HFF-Myc (cell line): Measurements from ENCODE around the gene REX1BD.

Experiments
- DNase-seq: peaks from one replicate; pipeline ENCODE4 v3.0.0-alpha.2; 2011; ENCODE audit warnings: low read depth; ENCODE audit errors: extremely low read depth
- H3K4me3 ChIP-seq: replicated peaks from 2 replicates; pipeline ENCODE4 v1.5.1; 2011; ENCODE audit warnings: low read depth, mild to moderate bottlenecking, control low read depth, low read length
- TF ChIP-seq, protein P1 (sequence below): IDR thresholded peaks from 2 replicates; pipeline ENCODE4 v1.5.1; 2012; ENCODE audit warnings: mild to moderate bottlenecking, low read depth, low read length, control low read depth; ENCODE audit errors: missing control alignments

The REX1BD gene

DNA sequence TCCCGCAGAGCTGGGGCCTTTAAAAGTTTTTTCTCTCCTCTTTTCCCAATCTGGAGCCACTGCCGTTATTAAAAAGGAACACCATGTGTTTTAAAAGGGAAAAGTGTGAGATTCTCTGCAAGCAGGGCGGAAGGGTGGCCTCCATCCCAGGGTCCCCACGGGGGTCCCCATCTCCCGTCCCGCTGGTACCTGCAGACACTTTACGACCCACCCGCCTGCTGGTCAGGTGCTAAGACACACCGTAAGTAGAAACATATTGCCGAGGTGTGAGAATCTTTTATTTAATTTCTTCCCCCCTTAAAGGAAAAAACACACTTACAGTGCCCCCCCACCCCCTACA lies 16.2 kb downstream of the REX1BD start:
- H3K4me3 ChIP-seq: no peak overlapping the region
- no peak for DNase-seq

DNA sequence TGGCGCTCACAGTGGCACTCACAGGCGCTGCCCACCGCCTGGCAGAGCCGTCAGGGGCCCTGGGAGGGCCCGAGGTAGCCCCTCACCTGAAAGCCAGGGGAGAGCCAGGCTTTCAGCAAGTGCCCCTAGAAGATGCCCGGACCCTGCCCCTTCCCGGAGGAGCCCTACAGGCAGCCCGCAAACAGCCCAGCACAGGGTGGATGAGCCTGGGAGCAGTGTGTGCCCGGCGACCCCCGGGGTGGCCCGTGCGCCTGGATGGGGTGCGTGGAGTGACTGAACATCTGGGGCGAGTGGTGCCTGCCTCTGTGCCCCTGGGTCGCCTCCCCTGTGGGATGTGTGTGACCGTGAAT lies 16.6 kb downstream of the REX1BD start:
- DNase-seq: no peak
- no peak overlapping the region for H3K4me3 ChIP-seq

More for the DNA sequence above, 16.2 kb downstream of the REX1BD start:
- TF ChIP-seq, protein P1, sequence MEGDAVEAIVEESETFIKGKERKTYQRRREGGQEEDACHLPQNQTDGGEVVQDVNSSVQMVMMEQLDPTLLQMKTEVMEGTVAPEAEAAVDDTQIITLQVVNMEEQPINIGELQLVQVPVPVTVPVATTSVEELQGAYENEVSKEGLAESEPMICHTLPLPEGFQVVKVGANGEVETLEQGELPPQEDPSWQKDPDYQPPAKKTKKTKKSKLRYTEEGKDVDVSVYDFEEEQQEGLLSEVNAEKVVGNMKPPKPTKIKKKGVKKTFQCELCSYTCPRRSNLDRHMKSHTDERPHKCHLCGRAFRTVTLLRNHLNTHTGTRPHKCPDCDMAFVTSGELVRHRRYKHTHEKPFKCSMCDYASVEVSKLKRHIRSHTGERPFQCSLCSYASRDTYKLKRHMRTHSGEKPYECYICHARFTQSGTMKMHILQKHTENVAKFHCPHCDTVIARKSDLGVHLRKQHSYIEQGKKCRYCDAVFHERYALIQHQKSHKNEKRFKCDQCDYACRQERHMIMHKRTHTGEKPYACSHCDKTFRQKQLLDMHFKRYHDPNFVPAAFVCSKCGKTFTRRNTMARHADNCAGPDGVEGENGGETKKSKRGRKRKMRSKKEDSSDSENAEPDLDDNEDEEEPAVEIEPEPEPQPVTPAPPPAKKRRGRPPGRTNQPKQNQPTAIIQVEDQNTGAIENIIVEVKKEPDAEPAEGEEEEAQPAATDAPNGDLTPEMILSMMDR: no peak

DNA sequence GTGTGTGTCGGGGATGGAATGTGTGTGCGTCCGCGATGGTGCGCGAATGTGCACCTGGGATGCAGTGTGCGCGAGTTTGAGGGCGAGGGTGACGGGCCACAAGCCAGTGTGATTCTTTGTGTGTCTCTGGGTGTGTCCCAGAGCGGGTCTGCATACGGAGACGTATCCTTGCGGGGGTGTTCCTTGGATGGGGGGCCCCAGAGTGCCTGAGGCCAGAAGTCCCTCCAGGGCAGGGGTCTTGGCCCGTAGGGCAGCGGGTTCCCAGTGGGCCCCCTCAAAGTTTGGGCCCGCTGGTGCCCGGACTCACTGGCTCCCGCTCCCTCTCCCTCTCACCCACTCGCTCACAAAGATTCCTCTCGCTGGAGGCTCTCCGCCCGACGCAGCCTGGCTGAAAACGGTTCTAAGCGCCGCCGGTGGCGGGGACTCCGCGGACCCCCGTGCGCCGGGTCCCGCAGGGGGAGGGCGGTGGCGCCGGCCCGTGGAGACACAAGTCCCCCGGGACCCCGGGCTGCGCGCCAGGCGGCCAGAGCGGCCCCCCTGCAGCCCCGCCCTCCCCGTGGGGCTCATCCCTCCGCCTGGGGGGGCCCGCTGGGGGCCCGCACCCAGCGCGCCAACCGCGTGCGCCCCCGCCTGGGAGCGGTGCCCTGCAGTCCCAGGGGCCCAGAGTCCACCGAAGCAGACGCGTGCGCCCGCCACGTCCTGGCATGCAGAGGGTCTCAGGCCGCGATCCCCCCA lies 17.1 kb downstream of the REX1BD start:
- TF ChIP-seq, protein P1: no peak
- no peak for DNase-seq
- no peak overlapping the region for H3K4me3 ChIP-seq

More for the DNA sequence above, 16.6 kb downstream of the REX1BD start:
- TF ChIP-seq, protein P1: no peak

DNA sequence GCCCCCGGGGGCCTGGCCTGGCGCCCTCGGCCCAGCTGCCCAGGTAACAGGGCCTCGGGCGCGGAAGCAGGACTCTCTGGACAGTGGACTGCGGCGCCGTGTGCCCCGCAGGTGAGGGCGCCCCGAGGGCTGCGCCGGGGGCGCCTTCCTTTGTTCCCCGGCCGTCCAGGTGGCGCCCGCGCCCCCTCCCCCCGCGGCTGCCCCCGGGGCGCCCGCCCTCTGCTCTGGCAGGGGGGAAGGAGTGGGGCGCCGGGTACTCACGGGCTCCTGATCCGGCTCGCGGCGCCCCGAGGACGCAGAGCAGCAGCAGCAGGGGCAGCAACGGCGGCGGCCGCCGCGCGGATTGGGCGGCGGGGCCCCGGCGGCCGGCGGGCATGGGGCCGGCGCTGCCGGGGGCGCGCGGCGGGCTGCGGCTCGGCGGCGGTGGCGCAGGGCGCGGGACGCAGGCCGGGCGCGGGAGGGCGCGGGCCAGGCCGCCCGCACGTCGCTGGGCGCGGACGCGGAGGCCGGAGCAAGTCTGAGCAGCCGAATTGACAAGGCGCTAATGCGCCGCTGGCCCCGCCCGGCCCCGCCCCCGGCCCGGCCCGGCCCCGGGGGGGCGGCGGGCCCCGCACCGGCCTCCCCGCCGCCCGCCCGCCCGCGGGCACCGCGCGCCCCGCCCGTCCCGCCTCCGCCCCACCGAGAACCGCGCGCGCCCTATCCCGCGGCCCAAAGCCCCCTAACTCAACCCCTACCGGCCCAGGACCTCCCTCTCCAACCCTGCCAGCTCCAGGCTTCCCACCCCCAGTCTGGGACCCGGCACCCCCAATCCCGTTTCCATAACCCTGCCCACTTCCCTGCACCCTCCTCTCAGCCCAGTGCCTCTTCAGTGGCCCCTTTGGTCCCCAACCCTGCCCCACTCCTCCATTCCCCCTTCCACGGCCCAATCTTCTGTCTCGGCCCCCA lies 18.0 kb downstream of the REX1BD start, which contains the start of gene CRLF1:
TSS of gene CRLF1 (minus strand) at position 519 of the 945 bp plus-strand sequence. CDS start at position 376, 143 bp downstream.
- no peak within 1 kb of the TSS for H3K4me3 ChIP-seq
- DNase-seq: no peak
- TF ChIP-seq, protein P1: no peak

DNA sequence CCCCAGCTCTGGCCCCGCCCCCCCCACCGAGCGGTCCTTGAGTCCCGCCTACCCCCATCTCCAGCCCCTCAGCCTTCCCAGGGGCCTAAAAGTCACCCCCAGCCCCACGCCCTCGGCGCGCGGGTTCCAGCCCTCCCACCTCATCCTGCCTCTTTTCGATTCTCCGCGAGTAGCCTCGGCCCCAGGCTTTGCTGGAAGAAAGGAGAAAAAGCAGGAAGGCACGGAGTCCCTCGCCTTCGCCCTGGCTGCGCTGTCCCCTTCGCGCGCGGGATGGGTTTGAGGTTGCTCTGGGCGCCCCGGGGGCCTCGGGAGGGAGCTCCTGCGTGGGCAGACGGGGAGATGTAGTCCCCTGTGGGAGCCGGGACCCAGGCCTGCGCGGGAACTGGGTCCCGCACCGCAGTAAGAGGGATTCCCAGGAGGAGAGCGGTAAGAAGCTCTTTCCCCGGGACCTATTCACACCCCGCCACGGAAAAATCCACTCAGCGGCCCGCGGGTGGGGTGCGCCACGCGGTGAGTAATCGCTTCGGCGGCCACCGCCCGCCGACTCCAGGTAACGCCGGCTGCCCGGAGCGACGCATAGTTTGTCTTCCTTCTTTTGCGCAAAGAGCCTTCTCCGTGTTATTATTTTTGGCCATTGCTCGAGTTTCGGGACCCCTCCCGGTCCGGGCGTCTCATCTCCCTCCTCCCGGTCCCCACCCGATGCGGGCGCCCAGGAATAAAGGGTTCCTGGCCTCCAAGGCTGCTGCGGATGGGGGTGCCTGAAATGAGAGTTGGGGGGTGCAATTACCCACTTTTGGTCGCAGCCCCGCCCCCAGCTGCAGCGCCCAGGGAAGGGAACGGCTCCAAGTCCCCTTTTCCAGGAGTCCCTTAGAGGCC lies 18.9 kb downstream of the REX1BD start:
- no peak for DNase-seq
- no peak overlapping the region for H3K4me3 ChIP-seq
- TF ChIP-seq, protein P1: no peak

DNA sequence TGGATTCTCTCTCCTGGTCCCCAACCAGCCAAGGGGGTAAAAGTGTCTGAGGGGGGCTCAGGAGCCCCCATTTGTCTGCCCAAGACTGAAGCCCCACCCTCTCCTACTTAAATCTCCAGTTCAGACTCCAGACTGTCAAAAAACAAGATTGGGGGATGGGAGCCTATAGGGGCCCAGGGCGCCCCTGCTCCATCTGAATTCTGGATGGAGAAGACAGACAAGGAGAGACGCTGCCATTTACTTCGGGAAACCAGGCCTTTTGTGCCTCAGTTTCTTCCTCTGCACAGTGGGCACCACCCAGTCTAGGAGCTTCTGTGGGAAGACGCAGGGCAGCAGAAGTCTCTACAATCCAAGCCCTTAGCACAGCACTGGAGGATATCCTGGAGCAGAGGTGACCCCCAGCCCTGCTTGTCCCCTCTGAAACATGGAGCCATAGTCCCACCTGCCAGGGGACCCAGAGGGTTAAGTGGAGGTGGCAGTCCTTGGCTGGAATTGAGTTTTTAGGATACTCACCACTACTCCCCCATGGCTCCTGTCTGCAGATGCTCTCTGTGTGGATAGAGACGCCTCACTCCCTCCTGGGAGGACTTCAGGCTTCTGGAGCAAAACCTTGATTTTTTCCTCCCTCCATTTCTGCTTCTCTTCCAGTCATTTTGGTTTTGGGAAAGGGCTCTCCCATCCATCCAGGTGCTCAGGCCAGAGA lies 19.7 kb downstream of the REX1BD start:
- TF ChIP-seq, protein P1: no peak
- H3K4me3 ChIP-seq: no peak overlapping the region
- DNase-seq: no peak
